ENCODE results near the gene CD200.

GRCh38 chr3:112390783-112391641 is 58.1 kb downstream of the CD200 start:
- TF ChIP-seq CTCF (IDR thresholded peaks at IDR 0.05 in 2 of 3, conservative IDR thresholded peaks at IDR 0.05 in 1 of 3; ENCODE audit: control insufficient read depth in 2 of 3, extremely low read depth in 1 of 3, insufficient read depth in 1 of 3, low read depth in 3 of 3, low read length in 3 of 3) (no peak), TARDBP (IDR thresholded peaks at IDR 0.05; ENCODE audit: borderline replicate concordance) (no peak), MTA3 (IDR thresholded peaks at IDR 0.05; ENCODE audit: borderline replicate concordance, low read length) (no peak)

Data from GM12878 (cell line).